Esophagus (tissue), 2 donors: Measurements from ENCODE around the gene LXN. TPM values are rescaled to one million over a fixed set of nuclear protein-coding genes. Genes with fewer than 3 reads are reported as not detected.

Source experiments
- H3K27ac ChIP-seq, 2 donors: one replicate each; pipeline ENCODE4 v1.5.1; 2013; ENCODE audit warnings: low read depth in 2 of 2, mild to moderate bottlenecking in 2 of 2, inconsistent platforms in 1 of 2, low read length in 1 of 2, moderate library complexity in 1 of 2
- H3K27me3 ChIP-seq, 2 donors: one replicate each; pipeline ENCODE4 v1.6.1; 2013; ENCODE audit warnings: low read length in 2 of 2, control low read depth in 1 of 2, mild to moderate bottlenecking in 1 of 2; ENCODE audit not compliant: insufficient read depth in 2 of 2, control insufficient read depth in 1 of 2
- H3K36me3 ChIP-seq, 2 donors: one replicate each; pipeline ENCODE4 v1.6.1; 2013; ENCODE audit warnings: low read length in 1 of 2; ENCODE audit not compliant: control insufficient read depth in 2 of 2, insufficient read depth in 2 of 2
- H3K4me1 ChIP-seq, 2 donors: one replicate each; pipeline ENCODE4 v1.6.1; 2013; ENCODE audit warnings: low read length in 1 of 2; ENCODE audit not compliant: control insufficient read depth in 2 of 2, insufficient read depth in 2 of 2
- H3K4me3 ChIP-seq, 2 donors: one replicate each; pipeline ENCODE4 v1.5.1; 2013; ENCODE audit warnings: low read length in 2 of 2, mild to moderate bottlenecking in 2 of 2, low read depth in 1 of 2, moderate library complexity in 1 of 2
- H3K9me3 ChIP-seq, 2 donors: one replicate each; pipeline ENCODE4 v1.6.1; 2013; ENCODE audit warnings: mild to moderate bottlenecking in 2 of 2, low read depth in 1 of 2, low read length in 1 of 2, moderate library complexity in 1 of 2; ENCODE audit not compliant: control insufficient read depth in 2 of 2, insufficient read depth in 1 of 2
- WGBS, 2 donors: extraction: QIAGEN DNeasy Blood & Tissue Kit; methylation state at CpG; one replicate each; pipeline ENCODE4 v1.1.7; 2013; 5-methylcytosine and 5-hydroxymethylcytosine counted together
- polyA plus RNA-seq, 2 donors: library from polyadenylated mRNA; stranded (reverse); fragments of 200-250 nt; gene quantifications; one replicate each; pipeline ENCODE4 v1.2.3, GENCODE V29; 2013
- donor health status: healthy with polysubstance abuse.
- donor health status: Bipolar disorder and iron deficiency.

Gene LXN
- 10 to 100 TPM in 1 of 2 donors, 1 to 10 TPM in 1; 7.0 to 10.5 TPM for polyA plus RNA-seq

DNA sequence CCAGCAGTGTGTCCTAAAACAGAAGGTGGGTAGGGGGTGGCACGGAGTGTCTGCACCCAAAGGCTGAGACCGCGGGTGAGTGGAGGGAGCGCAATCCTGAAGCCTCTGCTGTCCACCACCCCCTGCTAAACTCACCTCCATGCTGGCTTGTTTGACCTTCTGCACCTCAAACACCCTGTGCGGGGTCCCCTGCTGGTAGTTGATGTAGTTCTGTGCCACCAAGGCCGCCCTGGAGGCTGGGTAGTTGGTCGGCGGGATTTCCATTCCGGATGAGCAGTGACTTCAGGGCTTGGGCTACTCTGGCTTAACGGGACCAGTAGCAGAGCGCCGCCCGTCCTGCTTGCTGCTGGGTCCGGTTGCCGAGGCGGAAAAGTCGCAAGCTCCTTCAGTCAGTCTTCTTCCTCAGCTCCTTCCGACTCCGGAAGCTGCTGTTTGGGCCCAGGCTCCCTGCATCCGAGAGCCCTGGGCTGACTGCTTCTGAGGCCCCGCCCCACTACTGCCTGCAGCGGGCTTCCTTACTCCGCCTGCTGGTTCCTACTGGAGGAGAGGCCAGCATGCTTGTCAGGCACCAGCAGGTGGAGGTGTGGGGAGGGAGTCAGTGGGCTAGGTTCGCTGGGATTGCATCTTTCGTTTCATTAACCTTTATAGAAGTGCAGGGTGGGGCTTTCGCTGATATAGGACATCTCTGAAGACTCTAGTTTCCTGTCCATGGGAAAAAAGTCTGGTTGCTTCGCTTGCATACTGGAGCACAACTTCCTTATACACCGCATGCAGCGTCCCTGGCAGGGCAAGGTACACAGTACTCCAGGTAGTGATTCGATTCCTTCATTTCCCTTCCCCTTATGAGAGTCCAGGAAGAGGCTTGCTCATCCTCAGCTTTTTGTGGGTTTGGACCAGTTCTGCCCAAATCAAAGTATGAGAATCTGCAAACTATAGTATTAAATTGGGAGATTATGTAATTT is at the start of gene LXN:
Gene LXN (minus strand): TSS at position 434 of the 962 bp plus-strand sequence. CDS start 170 bp downstream, at position 264.
- H3K9me3 ChIP-seq, result no peaks in the 10 kb centered on the region
- peak within 1 kb of the TSS; percentile 66 for H3K4me3 ChIP-seq
- H3K27ac ChIP-seq, result peak within 1 kb of the TSS; percentile 88 to 93
- WGBS, 2 donors, result 5 to 7% methylated on average over 30 of the region's 30 CpGs
- H3K4me1 ChIP-seq, result no peaks in the 10 kb centered on the region
- H3K27me3 ChIP-seq, result no peaks in the 10 kb centered on the region
- H3K36me3 ChIP-seq, result peaks cover under 1 to 3% of the 10 kb centered on the region in 2 donors

DNA sequence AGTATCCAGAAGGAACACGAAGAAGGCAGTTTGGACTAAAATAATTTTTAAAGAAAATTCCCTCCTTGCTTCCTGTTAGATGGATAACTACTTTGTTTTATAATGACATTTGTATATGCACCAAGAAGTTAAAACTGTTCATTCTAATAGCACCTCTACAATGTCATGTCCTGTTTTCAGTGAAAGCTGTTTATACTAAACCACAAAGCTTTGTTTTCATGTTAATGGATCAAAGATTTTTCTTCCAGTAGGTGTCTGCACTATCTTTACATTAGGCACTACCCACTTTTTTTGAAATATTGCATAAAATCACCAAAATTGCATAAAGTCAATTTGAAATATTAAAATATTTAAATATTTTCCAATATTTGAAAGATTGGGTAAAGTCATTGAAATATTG is 49.7 kb upstream of the LXN start:
- H3K36me3 ChIP-seq, result no peaks in the 10 kb centered on the region
- WGBS, 2 donors, result 89 to 93% methylated on average over 1 of the region's 1 CpG
- H3K9me3 ChIP-seq, result no peaks in the 10 kb centered on the region
- peaks cover 1 to 2% of the 10 kb centered on the region in 2 donors for H3K4me1 ChIP-seq
- no peak overlapping the region for H3K4me3 ChIP-seq
- H3K27ac ChIP-seq, result no peak overlapping the region
- H3K27me3 ChIP-seq, result no peaks in the 10 kb centered on the region

DNA sequence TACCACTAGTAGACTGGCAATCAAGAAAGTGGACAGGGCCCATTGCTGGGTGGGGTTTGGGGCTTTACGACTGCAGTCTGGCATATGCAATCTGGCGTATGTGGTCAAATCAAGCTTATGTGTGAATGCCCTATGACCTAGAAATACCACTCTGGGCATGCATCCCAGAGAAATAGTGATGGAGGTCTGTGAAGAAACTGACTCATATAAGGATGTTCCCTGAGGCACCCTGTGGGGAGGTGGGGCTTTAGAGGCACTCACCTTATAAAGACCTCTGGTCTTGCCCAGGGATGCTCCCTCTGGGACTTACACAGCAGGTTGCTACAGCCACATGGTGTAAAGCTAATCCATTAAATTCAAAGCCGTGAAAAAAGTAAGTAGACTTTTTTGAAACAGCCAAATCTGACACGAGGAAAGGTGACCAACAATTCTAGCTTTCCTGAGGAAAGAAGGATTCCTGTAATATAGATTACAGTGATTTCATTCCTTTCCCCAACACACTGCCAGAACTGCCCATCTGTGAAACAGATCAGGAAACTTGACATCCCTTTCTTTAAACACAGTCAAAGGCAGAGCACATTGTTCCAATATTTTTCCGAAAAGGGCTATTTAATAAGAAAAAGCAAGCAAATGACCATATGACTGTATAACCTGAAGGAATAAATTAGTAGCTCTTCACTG is 46.2 kb upstream of the LXN start:
- Histone ChIP-seq H3K27me3 (no peaks in the 10 kb centered on the region), H3K9me3 (no peaks in the 10 kb centered on the region), H3K4me1 (peaks cover 1 to 2% of the 10 kb centered on the region in 2 donors), H3K27ac (no peak overlapping the region), H3K4me3 (no peak overlapping the region), H3K36me3 (peaks cover 0 to 2% of the 10 kb centered on the region in 2 donors)
- 67 to 79% methylated on average over 5 of the region's 5 CpGs for WGBS, 2 donors

GRCh38 chr3:158717576-158717975 is 45.1 kb upstream of the LXN start:
- no peak overlapping the region for H3K4me3 ChIP-seq
- H3K9me3 ChIP-seq, result no peaks in the 10 kb centered on the region
- peaks cover 0 to 2% of the 10 kb centered on the region in 2 donors for H3K36me3 ChIP-seq
- no peak overlapping the region for H3K27ac ChIP-seq
- H3K4me1 ChIP-seq, result peaks cover 0 to 2% of the 10 kb centered on the region in 2 donors
- H3K27me3 ChIP-seq, result no peaks in the 10 kb centered on the region
- 98 to 100% methylated on average over 2 of the region's 2 CpGs for WGBS, 2 donors

GRCh38 chr3:158713094-158713499 is 40.6 kb upstream of the LXN start:
- no peaks in the 10 kb centered on the region for H3K9me3 ChIP-seq
- peaks cover 0 to 2% of the 10 kb centered on the region in 2 donors for H3K4me1 ChIP-seq
- 67 to 73% methylated on average over 9 of the region's 9 CpGs for WGBS, 2 donors
- no peaks in the 10 kb centered on the region for H3K27me3 ChIP-seq
- peaks cover 0 to 2% of the 10 kb centered on the region in 2 donors for H3K36me3 ChIP-seq
- H3K4me3 ChIP-seq, result no peak overlapping the region
- H3K27ac ChIP-seq, result no peak overlapping the region

- H3K27me3 ChIP-seq, result no peaks in the 10 kb centered on the region
- H3K4me1 ChIP-seq, result peaks cover 0 to under 1% of the 10 kb centered on the region in 2 donors
- H3K36me3 ChIP-seq, result peaks cover 0 to 2% of the 10 kb centered on the region in 2 donors
- H3K4me3 ChIP-seq, result no peak overlapping the region
- no peaks in the 10 kb centered on the region for H3K9me3 ChIP-seq
- WGBS, 2 donors, result 69 to 92% methylated on average over 1 of the region's 1 CpG
- no peak overlapping the region for H3K27ac ChIP-seq
Measured at GRCh38 chr3:158712443-158712842, 40.0 kb upstream of the LXN start.

GRCh38 chr3:158711886-158712285 is 39.4 kb upstream of the LXN start:
- no peak overlapping the region for H3K4me3 ChIP-seq
- no peaks in the 10 kb centered on the region for H3K9me3 ChIP-seq
- H3K27me3 ChIP-seq, result no peaks in the 10 kb centered on the region
- no peak overlapping the region for H3K27ac ChIP-seq
- no peaks in the 10 kb centered on the region for H3K4me1 ChIP-seq
- peaks cover 0 to 2% of the 10 kb centered on the region in 2 donors for H3K36me3 ChIP-seq
- 25 to 48% methylated on average over 1 of the region's 1 CpG for WGBS, 2 donors

DNA sequence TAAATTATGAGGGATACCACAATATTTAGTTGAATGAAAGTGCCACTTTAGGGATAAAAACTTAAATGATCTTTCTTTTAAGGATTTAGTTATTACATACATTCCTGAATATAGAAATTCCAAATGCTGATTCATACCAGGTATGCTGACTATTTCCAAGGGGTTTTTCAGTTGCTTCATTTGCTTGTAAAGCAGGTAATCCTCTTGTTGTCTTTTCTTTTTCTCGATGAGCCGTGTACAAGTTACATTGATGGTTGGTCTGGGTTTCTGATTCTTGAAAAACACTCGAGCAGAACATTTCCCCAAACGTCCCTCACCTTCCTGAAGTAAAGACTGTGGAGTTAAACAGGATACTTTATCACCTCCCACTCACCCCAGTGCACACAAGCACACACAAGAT is 38.2 kb upstream of the LXN start:
- Histone ChIP-seq H3K4me1 (no peaks in the 10 kb centered on the region), H3K4me3 (no peak overlapping the region), H3K9me3 (no peaks in the 10 kb centered on the region), H3K36me3 (no peaks in the 10 kb centered on the region), H3K27me3 (no peaks in the 10 kb centered on the region), H3K27ac (no peak overlapping the region)
- WGBS, 2 donors, result 68 to 69% methylated on average over 4 of the region's 4 CpGs

GRCh38 chr3:158709666-158710083 is 37.2 kb upstream of the LXN start:
- no peaks in the 10 kb centered on the region for H3K27me3 ChIP-seq
- WGBS, 2 donors, result 74 to 76% methylated on average over 4 of the region's 4 CpGs
- H3K4me1 ChIP-seq, result no peaks in the 10 kb centered on the region
- no peak overlapping the region for H3K4me3 ChIP-seq
- no peaks in the 10 kb centered on the region for H3K9me3 ChIP-seq
- no peaks in the 10 kb centered on the region for H3K36me3 ChIP-seq
- H3K27ac ChIP-seq, result no peak overlapping the region
